ENCODE data around the gene KRT84.

DNA sequence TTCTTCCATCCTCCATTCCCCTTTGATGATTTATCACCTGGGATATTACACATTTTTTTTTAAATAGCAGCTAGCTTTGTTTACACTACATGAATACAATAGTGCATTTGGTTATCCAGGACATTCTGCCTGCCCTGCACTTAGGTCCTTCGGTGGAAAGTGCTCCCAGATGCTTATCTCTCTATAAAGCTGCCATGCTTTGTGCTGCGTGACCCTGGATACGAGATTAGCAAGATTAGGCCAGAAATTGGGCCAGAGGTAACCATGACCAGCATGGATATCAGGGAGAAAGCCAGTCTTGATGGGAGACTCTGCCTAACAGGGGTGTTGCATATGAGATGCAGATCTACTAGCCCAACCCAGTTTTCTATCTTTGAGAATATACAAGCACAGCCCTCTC lies 52.1 kb downstream of the KRT84 start:
- TF ChIP-seq, protein P1, sequence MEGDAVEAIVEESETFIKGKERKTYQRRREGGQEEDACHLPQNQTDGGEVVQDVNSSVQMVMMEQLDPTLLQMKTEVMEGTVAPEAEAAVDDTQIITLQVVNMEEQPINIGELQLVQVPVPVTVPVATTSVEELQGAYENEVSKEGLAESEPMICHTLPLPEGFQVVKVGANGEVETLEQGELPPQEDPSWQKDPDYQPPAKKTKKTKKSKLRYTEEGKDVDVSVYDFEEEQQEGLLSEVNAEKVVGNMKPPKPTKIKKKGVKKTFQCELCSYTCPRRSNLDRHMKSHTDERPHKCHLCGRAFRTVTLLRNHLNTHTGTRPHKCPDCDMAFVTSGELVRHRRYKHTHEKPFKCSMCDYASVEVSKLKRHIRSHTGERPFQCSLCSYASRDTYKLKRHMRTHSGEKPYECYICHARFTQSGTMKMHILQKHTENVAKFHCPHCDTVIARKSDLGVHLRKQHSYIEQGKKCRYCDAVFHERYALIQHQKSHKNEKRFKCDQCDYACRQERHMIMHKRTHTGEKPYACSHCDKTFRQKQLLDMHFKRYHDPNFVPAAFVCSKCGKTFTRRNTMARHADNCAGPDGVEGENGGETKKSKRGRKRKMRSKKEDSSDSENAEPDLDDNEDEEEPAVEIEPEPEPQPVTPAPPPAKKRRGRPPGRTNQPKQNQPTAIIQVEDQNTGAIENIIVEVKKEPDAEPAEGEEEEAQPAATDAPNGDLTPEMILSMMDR (conservative IDR thresholded peaks at IDR 0.05; ENCODE audit: low read depth, low read length) = no peak
- no peak for TF ChIP-seq EZH2 (IDR thresholded peaks at IDR 0.05; ENCODE audit: borderline replicate concordance, low read depth, low read length, poor library complexity, severe bottlenecking)

Measured in A673 (cell line).